ENCODE measurements around the gene HCN1. TPM values are rescaled to one million over a fixed set of nuclear protein-coding genes. Genes with fewer than 3 reads are reported as not detected.

The HCN1 gene
- total RNA-seq, 4 donors from 2014 or later, result not detected

DNA sequence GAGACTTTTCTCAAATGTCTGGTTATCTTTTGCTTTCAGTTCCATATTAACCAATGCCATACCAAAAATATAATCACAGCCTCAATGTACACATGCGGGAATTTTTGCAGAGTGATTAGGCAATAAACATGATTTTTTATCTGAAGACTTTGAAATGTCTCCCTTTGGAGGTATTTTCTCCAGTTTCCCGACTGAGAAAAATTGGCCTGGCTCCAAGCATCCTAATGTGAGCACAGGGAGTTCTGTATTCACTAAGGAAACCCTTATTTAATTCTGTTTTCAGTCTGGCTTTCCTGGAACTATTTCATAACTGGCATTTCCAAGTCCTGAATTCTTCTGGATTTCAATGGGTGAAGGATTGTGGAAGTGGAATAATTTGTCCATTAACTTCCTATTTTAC is 8.5 kb downstream of the HCN1 start:
- no peaks in the 10 kb centered on the region for H3K27me3 ChIP-seq
- no peak overlapping the region for H3K4me3 ChIP-seq
- H3K4me1 ChIP-seq, result no peaks in the 10 kb centered on the region
- H3K27ac ChIP-seq, result no peak overlapping the region
- no peak for DNase-seq
- no peaks in the 10 kb centered on the region for H3K9me3 ChIP-seq
- TF ChIP-seq, protein P1, sequence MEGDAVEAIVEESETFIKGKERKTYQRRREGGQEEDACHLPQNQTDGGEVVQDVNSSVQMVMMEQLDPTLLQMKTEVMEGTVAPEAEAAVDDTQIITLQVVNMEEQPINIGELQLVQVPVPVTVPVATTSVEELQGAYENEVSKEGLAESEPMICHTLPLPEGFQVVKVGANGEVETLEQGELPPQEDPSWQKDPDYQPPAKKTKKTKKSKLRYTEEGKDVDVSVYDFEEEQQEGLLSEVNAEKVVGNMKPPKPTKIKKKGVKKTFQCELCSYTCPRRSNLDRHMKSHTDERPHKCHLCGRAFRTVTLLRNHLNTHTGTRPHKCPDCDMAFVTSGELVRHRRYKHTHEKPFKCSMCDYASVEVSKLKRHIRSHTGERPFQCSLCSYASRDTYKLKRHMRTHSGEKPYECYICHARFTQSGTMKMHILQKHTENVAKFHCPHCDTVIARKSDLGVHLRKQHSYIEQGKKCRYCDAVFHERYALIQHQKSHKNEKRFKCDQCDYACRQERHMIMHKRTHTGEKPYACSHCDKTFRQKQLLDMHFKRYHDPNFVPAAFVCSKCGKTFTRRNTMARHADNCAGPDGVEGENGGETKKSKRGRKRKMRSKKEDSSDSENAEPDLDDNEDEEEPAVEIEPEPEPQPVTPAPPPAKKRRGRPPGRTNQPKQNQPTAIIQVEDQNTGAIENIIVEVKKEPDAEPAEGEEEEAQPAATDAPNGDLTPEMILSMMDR (IDR thresholded peaks at IDR 0.05), result no peak
- TF ChIP-seq POLR2A (IDR thresholded peaks at IDR 0.05), result no peak
- H3K36me3 ChIP-seq, result no peaks in the 10 kb centered on the region

DNA sequence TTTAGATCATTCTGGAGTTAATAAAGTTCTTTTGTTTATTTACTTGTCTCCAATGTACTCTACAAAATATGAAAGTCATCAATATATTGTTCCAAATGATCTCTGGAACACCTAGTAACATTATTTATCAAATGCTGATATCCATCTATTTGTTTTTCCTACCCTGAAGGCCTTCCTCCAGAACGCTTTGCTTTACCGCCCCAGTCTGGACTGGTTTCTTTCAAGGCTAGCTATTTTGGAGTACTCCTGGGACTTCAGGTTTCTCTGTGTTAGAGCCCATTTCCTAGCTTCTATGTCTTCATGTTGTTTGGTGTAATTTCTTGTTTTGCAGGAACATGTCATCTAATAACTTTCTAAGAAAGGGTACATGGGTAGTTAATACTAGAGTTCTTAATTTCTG is 9.6 kb downstream of the HCN1 start:
- no peak for TF ChIP-seq POLR2A (IDR thresholded peaks at IDR 0.05)
- TF ChIP-seq, protein P1 (IDR thresholded peaks at IDR 0.05), result no peak
- Histone ChIP-seq H3K9me3 (no peaks in the 10 kb centered on the region), H3K36me3 (no peaks in the 10 kb centered on the region), H3K27ac (no peak overlapping the region), H3K27me3 (no peaks in the 10 kb centered on the region), H3K4me1 (no peaks in the 10 kb centered on the region), H3K4me3 (no peak overlapping the region)
- DNase-seq, result no peak

DNA sequence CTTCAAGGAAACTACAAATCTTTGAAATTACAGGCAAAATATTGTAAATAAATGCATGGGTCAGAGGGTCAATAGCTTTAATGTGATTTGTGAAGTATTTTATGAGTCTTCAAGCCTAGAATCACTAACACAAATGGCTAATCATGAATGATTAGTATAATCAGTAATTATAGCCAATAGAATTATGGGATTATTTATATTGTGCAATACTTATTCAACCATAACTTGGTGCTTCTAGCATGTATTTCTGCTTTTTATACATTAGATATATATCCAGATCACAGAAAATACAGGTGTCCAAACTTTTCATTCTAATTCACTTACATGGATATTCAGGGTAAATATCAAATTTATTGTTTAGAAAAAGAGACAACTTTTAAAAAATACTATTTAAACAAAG is 12.1 kb downstream of the HCN1 start:
- H3K4me3 ChIP-seq, result no peak overlapping the region
- no peak overlapping the region for H3K27ac ChIP-seq
- no peaks in the 10 kb centered on the region for H3K9me3 ChIP-seq
- H3K27me3 ChIP-seq, result no peaks in the 10 kb centered on the region
- DNase-seq, result no peak
- TF ChIP-seq, protein P1 (IDR thresholded peaks at IDR 0.05), result no peak
- no peak for TF ChIP-seq POLR2A (IDR thresholded peaks at IDR 0.05)
- no peaks in the 10 kb centered on the region for H3K4me1 ChIP-seq
- no peaks in the 10 kb centered on the region for H3K36me3 ChIP-seq

DNA sequence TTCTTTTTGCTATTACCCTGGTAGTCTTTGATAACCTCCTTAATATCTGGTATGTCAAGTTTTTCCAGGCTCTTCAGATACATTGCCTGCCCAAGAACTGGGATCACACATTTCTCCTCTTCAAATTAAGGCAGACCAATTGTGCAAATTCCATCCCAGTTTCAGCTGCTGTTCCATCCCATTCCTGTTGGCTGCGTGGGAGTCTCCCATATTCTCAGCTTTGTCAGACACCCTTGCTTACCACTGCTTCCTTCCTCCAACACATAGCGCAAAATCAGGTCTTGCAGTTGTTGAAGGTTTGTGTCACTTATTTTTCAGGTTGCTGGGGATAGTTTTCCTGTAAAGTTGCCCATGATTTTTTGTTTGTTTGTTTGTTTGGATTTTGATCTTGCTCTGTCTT is 15.2 kb downstream of the HCN1 start:
- Histone ChIP-seq H3K27ac (no peak overlapping the region), H3K27me3 (no peaks in the 10 kb centered on the region), H3K4me3 (no peak overlapping the region), H3K36me3 (no peaks in the 10 kb centered on the region), H3K9me3 (no peaks in the 10 kb centered on the region), H3K4me1 (no peaks in the 10 kb centered on the region)
- DNase-seq, result no peak
- no peak for TF ChIP-seq POLR2A (IDR thresholded peaks at IDR 0.05)
- TF ChIP-seq, protein P1 (IDR thresholded peaks at IDR 0.05), result no peak

DNA sequence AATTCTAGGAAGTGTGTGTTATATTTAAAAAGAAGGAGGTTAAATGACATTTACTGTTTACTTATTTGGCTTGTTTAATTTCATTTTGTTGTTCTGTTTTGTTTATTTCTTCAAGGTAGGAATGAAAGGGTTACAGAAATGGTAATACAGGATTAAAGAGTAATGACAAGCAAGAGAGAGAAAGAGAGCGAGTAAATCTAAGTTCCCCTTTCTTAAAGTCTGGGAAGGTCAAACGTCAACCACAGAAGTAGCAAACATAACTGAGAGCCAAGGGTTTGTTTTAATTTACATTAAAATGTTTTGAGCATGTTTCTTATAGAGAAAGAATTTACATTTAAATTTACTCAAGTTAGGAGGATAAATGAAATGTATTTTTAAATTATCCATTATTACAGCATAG is 18.7 kb downstream of the HCN1 start:
- TF ChIP-seq, protein P1 (IDR thresholded peaks at IDR 0.05), result no peak
- no peak for TF ChIP-seq POLR2A (IDR thresholded peaks at IDR 0.05)
- no peak overlapping the region for H3K27ac ChIP-seq

DNA sequence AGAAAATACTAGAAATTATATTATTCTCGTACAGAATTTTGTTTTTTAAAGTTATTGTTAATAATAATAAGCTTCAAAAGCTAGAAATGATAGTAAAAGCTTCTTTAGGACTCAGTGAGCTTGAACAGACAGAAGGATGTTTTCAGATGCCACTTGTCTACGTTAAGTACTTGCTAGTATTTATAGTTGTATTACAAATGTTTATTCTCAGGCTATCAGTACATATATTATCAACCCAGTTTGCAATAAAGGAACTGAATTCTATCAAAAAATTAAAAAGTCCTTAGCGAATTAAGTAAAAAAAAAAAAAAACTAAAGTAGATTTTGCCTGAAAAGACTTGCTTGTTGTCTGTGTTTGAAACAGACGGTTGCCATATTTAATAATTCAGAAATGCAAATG is 23.9 kb downstream of the HCN1 start:
- H3K4me3 ChIP-seq, result no peak overlapping the region
- H3K36me3 ChIP-seq, result no peaks in the 10 kb centered on the region
- H3K9me3 ChIP-seq, result no peaks in the 10 kb centered on the region
- H3K27me3 ChIP-seq, result no peaks in the 10 kb centered on the region
- TF ChIP-seq POLR2A (IDR thresholded peaks at IDR 0.05), result no peak
- TF ChIP-seq, protein P1 (IDR thresholded peaks at IDR 0.05), result no peak
- DNase-seq, result no peak
- no peaks in the 10 kb centered on the region for H3K4me1 ChIP-seq
- H3K27ac ChIP-seq, result no peak overlapping the region

More for the DNA sequence above, 18.7 kb downstream of the HCN1 start:
- no peaks in the 10 kb centered on the region for H3K36me3 ChIP-seq
- H3K4me1 ChIP-seq, result no peaks in the 10 kb centered on the region
- no peaks in the 10 kb centered on the region for H3K27me3 ChIP-seq
- no peaks in the 10 kb centered on the region for H3K9me3 ChIP-seq
- DNase-seq, result no peak
- H3K4me3 ChIP-seq, result no peak overlapping the region
